Right cardiac atrium (tissue), 5 donors: Measurements from ENCODE around the gene CORO1C. TPM values are rescaled to one million over a fixed set of nuclear protein-coding genes. Genes with fewer than 3 reads are reported as not detected.
A peak's percentile ranks its signal among the peaks of the same experiment; 100 is the strongest.

ENCODE experiments used
- ATAC-seq, 2 donors: fragments of 200-7000 bp; cut with Tn5 transposase; one replicate each; pipeline versions ENCODE4 v1.8.0 to v1.9.1; 2020; ENCODE audit warnings: moderate library complexity in 2 of 2, mild to moderate bottlenecking in 1 of 2
- DNase-seq, 3 donors: peaks; one replicate each; pipeline ENCODE4 v3.0.0-alpha.2; 2020
- H3K27ac ChIP-seq: one replicate; pipeline ENCODE4 v1.5.1; 2013; ENCODE audit warnings: mild to moderate bottlenecking, low read length, control low read depth, moderate library complexity
- H3K27me3 ChIP-seq: one replicate; pipeline ENCODE4 v1.6.1; 2013; ENCODE audit not compliant: control insufficient read depth, insufficient read depth
- H3K4me1 ChIP-seq: one replicate; pipeline ENCODE4 v1.6.1; 2013; ENCODE audit warnings: low read length; ENCODE audit not compliant: control insufficient read depth, insufficient read depth
- H3K4me3 ChIP-seq: one replicate; pipeline ENCODE4 v1.5.1; 2013; ENCODE audit warnings: low read length, control low read depth
- H3K9me3 ChIP-seq: one replicate; pipeline ENCODE4 v1.6.1; 2013; ENCODE audit warnings: low read length; ENCODE audit not compliant: control insufficient read depth
- WGBS: extraction: QIAGEN DNeasy Blood & Tissue Kit; methylation state at CpG from one replicate; pipeline ENCODE4 v1.1.7; 2013; 5-methylcytosine and 5-hydroxymethylcytosine counted together
- intact Hi-C, 4 donors: fragments of 100-400 bp; cut with DNase I; formaldehyde crosslinking; loops; one replicate each; pipeline versions ENCODE4 v1.11.0 to v1.14.0; 2022 to 2023
- polyA plus RNA-seq: library from polyadenylated mRNA; stranded (reverse); fragments of 200-250 nt; gene quantifications from one replicate; pipeline ENCODE4 v1.2.3, GENCODE V29; 2013
- total RNA-seq, 4 donors: library from RNA; stranded (reverse); fragmentation: NEBNext Ultra II Directional; extraction: Animal tissue kit (Norgen Biotek cat#: 25700); gene quantifications; one replicate each; pipeline ENCODE4 v1.2.1, GENCODE V29; 2021
- donor health status: healthy with polysubstance abuse.
- donor health status: DM: no; HTN: yes; CAD: no.
- donor health status: DM: no; HTN: no; CAD: no.
- donor health status: DM: no; HTN: yes; CAD: no; lungs with severe emphysema.
- donor health status: DM: yes; HTN: yes; CAD: no.

Gene CORO1C
- total and polyA plus RNA-seq, 5 donors, result 24.8 to 122 (median 85.5) TPM

DNA sequence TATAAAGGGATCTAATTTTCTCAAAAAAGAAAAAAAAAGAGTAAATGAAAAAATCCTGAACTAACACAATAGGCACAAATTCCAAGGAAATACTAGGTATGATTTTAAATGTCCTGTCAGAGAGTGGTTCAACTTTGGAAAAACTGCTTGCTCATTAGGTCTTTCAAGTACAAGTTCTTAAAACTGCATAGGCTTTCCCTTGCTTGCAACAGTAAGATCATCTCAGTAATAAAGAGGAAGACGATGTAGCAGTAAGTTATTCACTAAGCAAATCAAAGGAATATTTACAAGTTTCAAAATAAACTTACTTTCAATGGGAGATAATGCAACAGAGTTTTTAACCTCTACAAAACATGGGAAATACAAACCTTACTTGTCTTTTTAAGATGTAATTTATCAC is 21.6 kb downstream of the CORO1C start:
- no peak overlapping the region for H3K27ac ChIP-seq
- intact Hi-C loops, result no loop called here
- no peaks in the 10 kb centered on the region for H3K27me3 ChIP-seq
- 38% methylated on average over 1 of the region's 1 CpG for WGBS
- DNase-seq, result no peak
- ATAC-seq, result no peak
- no peaks in the 10 kb centered on the region for H3K9me3 ChIP-seq
- no peak overlapping the region for H3K4me3 ChIP-seq
- H3K4me1 ChIP-seq, result peaks cover 7% of the 10 kb centered on the region

DNA sequence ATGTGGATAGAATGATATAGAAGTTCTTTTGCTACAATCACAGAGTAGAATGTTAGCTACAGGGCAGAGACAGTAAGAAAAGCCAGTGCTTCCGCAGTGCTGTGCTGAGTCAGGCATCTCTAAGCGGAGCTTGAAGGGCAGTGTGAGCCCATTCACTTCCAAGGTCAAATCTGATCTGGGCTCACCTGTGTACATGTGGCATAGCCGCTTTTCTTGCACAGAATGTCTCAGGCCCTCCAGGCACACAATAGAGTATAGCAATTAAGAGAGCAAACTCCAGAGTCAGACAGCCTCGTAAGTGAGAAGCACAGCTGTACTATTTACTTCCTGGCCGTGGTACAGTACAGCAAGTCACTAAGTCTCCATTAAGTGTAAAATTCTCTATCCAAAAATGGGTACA is 26.8 kb downstream of the CORO1C start:
- ATAC-seq, result no peak
- no peak for DNase-seq
- Histone ChIP-seq H3K9me3 (no peaks in the 10 kb centered on the region), H3K27me3 (no peaks in the 10 kb centered on the region), H3K27ac (no peak overlapping the region), H3K4me1 (peaks cover 20% of the 10 kb centered on the region), H3K4me3 (no peak overlapping the region)
- 83% methylated on average over 5 of the region's 5 CpGs for WGBS
- intact Hi-C loops, result no loop called here

GRCh38 chr12:108702595-108703320 is 28.6 kb downstream of the CORO1C start:
- Histone ChIP-seq H3K27ac (peak overlapping the region; percentile 91), H3K9me3 (no peaks in the 10 kb centered on the region), H3K27me3 (no peaks in the 10 kb centered on the region), H3K4me1 (peaks cover 18% of the 10 kb centered on the region), H3K4me3 (no peak overlapping the region)
- intact Hi-C loops, result no loop called here
- WGBS, result 35% methylated on average over 10 of the region's 10 CpGs
- peak in 1 of 3 donors; percentile 42 for DNase-seq
- ATAC-seq, result peak; percentile 15 to 16

DNA sequence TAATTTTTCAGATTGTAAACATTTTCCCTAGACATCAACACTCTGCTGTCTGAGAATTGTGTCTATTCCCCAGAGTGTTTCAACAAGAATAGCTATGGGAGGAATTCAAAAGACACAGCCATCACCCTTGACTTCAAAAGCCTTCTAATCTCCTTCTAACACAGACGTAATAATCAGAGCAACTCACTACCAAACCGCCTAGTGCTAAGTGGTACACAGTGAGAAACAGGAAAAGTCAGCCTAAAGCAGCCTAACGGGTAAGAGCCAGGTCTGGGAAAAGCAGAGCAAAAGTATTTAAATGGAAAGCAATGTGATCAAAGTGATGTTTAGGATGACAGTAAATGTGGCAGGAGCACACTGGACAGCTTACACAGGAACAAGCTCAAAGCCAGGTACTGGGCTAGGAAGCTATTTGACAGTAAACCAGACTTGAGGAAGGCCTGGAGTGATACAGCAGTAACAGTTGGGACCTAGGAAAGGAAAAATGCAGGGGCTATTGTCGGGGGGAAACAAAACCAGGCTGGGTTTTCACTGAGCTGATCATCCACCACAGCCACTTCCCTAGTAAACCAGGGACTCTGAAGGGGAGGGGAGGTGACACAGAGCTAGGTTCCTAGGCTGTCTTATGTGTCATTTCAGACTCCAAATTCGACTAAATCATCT is 29.4 kb downstream of the CORO1C start:
- no peaks in the 10 kb centered on the region for H3K27me3 ChIP-seq
- peak overlapping the region; percentile 94 for H3K27ac ChIP-seq
- ATAC-seq, result peak; percentile 73 to 84
- no peak overlapping the region for H3K4me3 ChIP-seq
- H3K9me3 ChIP-seq, result no peaks in the 10 kb centered on the region
- 7% methylated on average over 5 of the region's 5 CpGs for WGBS
- intact Hi-C loops, result no loop called here
- peaks cover 18% of the 10 kb centered on the region for H3K4me1 ChIP-seq
- DNase-seq, result no peak

GRCh38 chr12:108700833-108701541 is 30.3 kb downstream of the CORO1C start:
- H3K27me3 ChIP-seq, result no peaks in the 10 kb centered on the region
- ATAC-seq (peak in 1 of 2 donors; percentile 20), DNase-seq (no peak)
- H3K4me1 ChIP-seq, result peaks cover 25% of the 10 kb centered on the region
- peak overlapping the region; percentile 50 for H3K27ac ChIP-seq
- no peaks in the 10 kb centered on the region for H3K9me3 ChIP-seq
- WGBS, result 48% methylated on average over 12 of the region's 12 CpGs
- H3K4me3 ChIP-seq, result no peak overlapping the region
- intact Hi-C loops, result no loop called here

DNA sequence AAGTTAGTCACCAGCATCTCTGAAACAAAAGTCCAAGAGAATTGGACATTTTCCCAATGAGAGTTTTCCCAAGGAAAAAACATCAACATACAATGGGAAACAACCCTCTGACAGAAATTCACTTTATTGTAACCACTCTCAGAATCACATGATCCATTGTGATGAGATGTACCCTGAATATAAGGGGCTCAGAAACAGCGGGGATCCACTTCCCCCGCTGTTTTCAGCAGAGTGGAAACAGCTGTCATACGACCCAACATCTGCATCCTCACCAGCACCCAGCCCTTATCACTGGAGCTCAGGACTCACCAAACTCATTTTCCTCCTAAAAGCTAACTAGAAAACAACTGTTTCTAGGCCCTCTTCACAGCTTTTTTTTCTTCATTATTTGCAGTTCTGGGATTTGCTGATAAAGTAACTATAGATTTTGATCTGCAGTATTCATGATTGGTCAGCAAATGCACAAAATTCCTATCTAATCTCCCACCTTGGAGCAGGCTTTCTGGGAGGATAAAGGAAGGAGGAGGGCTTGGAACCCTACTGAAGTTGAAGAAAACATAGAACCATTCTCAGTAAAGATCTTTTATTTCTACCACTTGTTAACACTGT is 31.3 kb downstream of the CORO1C start:
- DNase-seq (peak in 1 of 3 donors; percentile 36), ATAC-seq (no peak)
- H3K4me1 ChIP-seq, result peaks cover 27% of the 10 kb centered on the region
- no peaks in the 10 kb centered on the region for H3K9me3 ChIP-seq
- no peak overlapping the region for H3K4me3 ChIP-seq
- intact Hi-C loops, result no loop called here
- no peaks in the 10 kb centered on the region for H3K27me3 ChIP-seq
- H3K27ac ChIP-seq, result peak overlapping the region; percentile 30
- 24% methylated on average over 3 of the region's 3 CpGs for WGBS

- 80% methylated on average over 1 of the region's 1 CpG for WGBS
- Histone ChIP-seq H3K27me3 (no peaks in the 10 kb centered on the region), H3K9me3 (no peaks in the 10 kb centered on the region), H3K4me1 (peaks cover 29% of the 10 kb centered on the region), H3K27ac (peak overlapping the region; percentile 57), H3K4me3 (no peak overlapping the region)
- ATAC-seq (no peak), DNase-seq (no peak)
- intact Hi-C loops, result no loop called here
Measured at GRCh38 chr12:108697905-108698304, 33.4 kb downstream of the CORO1C start.

GRCh38 chr12:108696996-108697290 is 34.4 kb downstream of the CORO1C start:
- Histone ChIP-seq H3K4me1 (peaks cover 24% of the 10 kb centered on the region), H3K27ac (no peak overlapping the region), H3K27me3 (no peaks in the 10 kb centered on the region), H3K9me3 (no peaks in the 10 kb centered on the region), H3K4me3 (no peak overlapping the region)
- intact Hi-C loops, result no loop called here
- no peak for ATAC-seq
- WGBS, result 65% methylated on average over 2 of the region's 2 CpGs
- DNase-seq, result no peak

GRCh38 chr12:108696111-108696995 is 35.0 kb downstream of the CORO1C start:
- DNase-seq (no peak), ATAC-seq (no peak)
- Histone ChIP-seq H3K9me3 (no peaks in the 10 kb centered on the region), H3K27me3 (no peaks in the 10 kb centered on the region), H3K27ac (peak overlapping the region; percentile 73), H3K4me1 (peaks cover 21% of the 10 kb centered on the region), H3K4me3 (no peak overlapping the region)
- 47% methylated on average over 9 of the region's 9 CpGs for WGBS
- intact Hi-C loops, result no loop called here

DNA sequence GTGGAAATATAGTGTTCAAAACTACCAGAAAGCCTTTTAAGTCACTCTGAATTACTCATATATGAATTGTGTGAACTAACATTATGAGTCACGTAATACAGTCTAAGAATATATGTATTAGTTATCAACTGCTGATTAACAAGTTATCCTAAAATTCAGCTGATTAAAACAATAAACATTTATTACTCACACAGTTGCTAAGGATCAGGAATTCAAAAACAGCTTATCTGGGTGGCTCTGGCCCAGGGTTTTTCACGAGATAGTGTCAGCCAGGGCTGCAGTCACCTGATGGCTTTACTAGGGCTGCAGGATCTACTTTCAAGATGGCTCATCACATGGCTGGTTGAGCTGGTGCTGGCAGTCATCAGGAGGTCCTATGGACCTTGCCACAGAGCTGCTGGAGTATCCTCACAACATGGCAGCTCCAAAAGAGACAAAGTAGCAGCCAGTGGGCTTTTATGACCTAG is 36.5 kb downstream of the CORO1C start:
- ATAC-seq (no peak), DNase-seq (no peak)
- Histone ChIP-seq H3K9me3 (no peaks in the 10 kb centered on the region), H3K27me3 (no peaks in the 10 kb centered on the region), H3K4me3 (no peak overlapping the region), H3K27ac (peak overlapping the region; percentile 70), H3K4me1 (peaks cover 24% of the 10 kb centered on the region)
- 57% methylated on average over 2 of the region's 2 CpGs for WGBS
- intact Hi-C loops, result loop anchor here in 1 of 4 donors (5.0 kb wide), 1 partner anchor 32 kb away; no protein-coding TSS in a partner anchor
